CD4-positive, alpha-beta memory T cell (primary cell): Measurements from ENCODE around the gene TEX30. TPM values are rescaled to one million over a fixed set of nuclear protein-coding genes. Genes with fewer than 3 reads are reported as not detected.
"Not testable (repeated sequence)": the region's sequence is repeated elsewhere in the genome, so short reads cannot be mapped to it uniquely, and the experiment has no call there.

Experiments used
- CTCF ChIA-PET: fragments of 350-600 bp; sonication (Branson Sonifier 250); formaldehyde crosslinking; loops from one replicate; lab custom pipeline; 2021; ENCODE audit warnings: inconsistent platforms; ENCODE audit not compliant: partially characterized antibody; lab: Charles Lee
- POLR2A ChIA-PET: fragments of 350-600 bp; sonication (Branson Sonifier 250); formaldehyde crosslinking; loops from one replicate; lab custom pipeline; 2021; ENCODE audit not compliant: partially characterized antibody; lab: Charles Lee
- DNase-seq, 5 donors: peaks; one replicate each; pipeline versions ENCODE4 v3.0.0 to v3.0.0-alpha.2; 2020 to 2022; ENCODE audit warnings: mixed read lengths in 1 of 5
- H3K27ac ChIP-seq: one replicate; pipeline ENCODE4 v1.7.0; 2013; ENCODE audit warnings: low read depth, low read length
- H3K27me3 ChIP-seq: 2 replicates; pipeline ENCODE4 v1.7.0; 2013; ENCODE audit warnings: mild to moderate bottlenecking, low read length, moderate library complexity; ENCODE audit not compliant: insufficient read depth
- H3K36me3 ChIP-seq: 2 replicates; pipeline ENCODE4 v1.7.0; 2013; ENCODE audit warnings: mild to moderate bottlenecking, low read length, moderate library complexity; ENCODE audit not compliant: insufficient read depth
- H3K4me1 ChIP-seq: 2 replicates; pipeline ENCODE4 v1.7.0; 2013; ENCODE audit warnings: mild to moderate bottlenecking, low read length, moderate library complexity; ENCODE audit not compliant: insufficient read depth
- H3K4me3 ChIP-seq, 2 donors: one replicate each; pipeline ENCODE4 v1.7.0; 2013; ENCODE audit warnings: low read length in 2 of 2, mild to moderate bottlenecking in 1 of 2
- H3K9me3 ChIP-seq, 2 donors: one replicate each; pipeline ENCODE4 v1.7.0; 2013; ENCODE audit warnings: low read length in 2 of 2, control low read depth in 1 of 2; ENCODE audit not compliant: control insufficient read depth in 1 of 2
- H3K27ac Mint-ChIP-seq, 7 donors: one replicate each; pipeline ENCODE4 v1.8.0; 2020 to 2021; ENCODE audit warnings: mixed read lengths in 7 of 7, mild to moderate bottlenecking in 6 of 7, inconsistent platforms in 3 of 7, moderate library complexity in 3 of 7
- H3K27me3 Mint-ChIP-seq, 2 donors: one replicate each; pipeline ENCODE4 v1.8.0; 2020 to 2021; ENCODE audit warnings: mixed read lengths in 2 of 2
- H3K36me3 Mint-ChIP-seq, 2 donors: one replicate each; pipeline ENCODE4 v1.8.0; 2020 to 2021; ENCODE audit warnings: mixed read lengths in 2 of 2, inconsistent platforms in 1 of 2, mild to moderate bottlenecking in 1 of 2
- H3K4me1 Mint-ChIP-seq, 4 donors: one replicate each; pipeline ENCODE4 v1.8.0; 2020 to 2021; ENCODE audit warnings: mixed read lengths in 4 of 4, mild to moderate bottlenecking in 1 of 4
- H3K4me3 Mint-ChIP-seq, 8 donors: one replicate each; pipeline ENCODE4 v1.8.0; 2020 to 2021; ENCODE audit warnings: mixed read lengths in 8 of 8, mild to moderate bottlenecking in 7 of 8, moderate library complexity in 6 of 8, inconsistent platforms in 3 of 8
- H3K9me3 Mint-ChIP-seq, 8 donors: one replicate each; pipeline ENCODE4 v1.8.0; 2020 to 2021; ENCODE audit warnings: mixed read lengths in 8 of 8, mild to moderate bottlenecking in 5 of 8, inconsistent platforms in 3 of 8, moderate library complexity in 1 of 8
- intact Hi-C: fragments of 100-400 bp; cut with micrococcal nuclease; formaldehyde crosslinking; loops from one replicate; pipeline ENCODE4 v1.15.1; 2023
- polyA plus RNA-seq, 2 donors: library from polyadenylated mRNA; unstranded; fragments of 300-500 nt; fragmentation: Illumina TruSeq; gene quantifications; one replicate each; pipeline ENCODE4 v1.2.3, GENCODE V29; 2021
- total RNA-seq, 2 experiments: library from RNA; stranded (reverse); gene quantifications; one replicate each; pipeline ENCODE4 v1.2.3, GENCODE V29; 2021

The TEX30 gene
- total and polyA plus RNA-seq, 4 experiments from 2014 or later = 9.2 to 20.8 (median 14.7) TPM

DNA sequence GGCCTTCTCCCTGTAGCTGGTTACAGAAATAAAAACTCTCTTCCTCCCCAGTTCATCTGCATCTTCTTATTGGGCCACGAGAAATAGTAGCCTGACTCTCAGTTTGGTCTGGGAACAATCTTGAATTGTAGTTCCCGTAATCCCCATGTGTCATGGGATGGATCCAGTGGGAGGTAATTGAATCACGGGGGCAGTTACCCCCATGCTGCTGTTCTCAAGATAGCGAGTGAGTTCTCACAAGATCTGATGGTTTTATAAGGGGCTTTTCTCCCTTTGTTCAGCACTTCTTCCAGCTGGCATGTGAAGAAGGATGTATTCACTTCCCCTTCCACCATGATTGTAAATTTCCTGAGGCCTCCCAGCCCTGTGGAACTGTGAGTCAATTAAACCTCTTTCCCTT is 7.1 kb upstream of the TEX30 start:
- H3K27ac ChIP-seq, H3K27me3 ChIP-seq, H3K36me3 Mint-ChIP-seq, H3K27me3 Mint-ChIP-seq, CTCF ChIA-PET, H3K4me3 ChIP-seq, intact Hi-C loops, DNase-seq, POLR2A ChIA-PET, H3K9me3 Mint-ChIP-seq, H3K36me3 ChIP-seq, H3K9me3 ChIP-seq: not testable (repeated sequence)
- H3K4me3 Mint-ChIP-seq = peak overlapping the region in 2 of 8 donors; percentile 34 to 63
- peaks cover 23% of the 10 kb centered on the region for H3K4me1 ChIP-seq
- H3K27ac Mint-ChIP-seq = peak overlapping the region in 5 of 7 donors; percentile 18 to 82 (median 60)
- H3K4me1 Mint-ChIP-seq = peaks cover 15 to 46% (median 29%) of the 10 kb centered on the region in 4 donors

DNA sequence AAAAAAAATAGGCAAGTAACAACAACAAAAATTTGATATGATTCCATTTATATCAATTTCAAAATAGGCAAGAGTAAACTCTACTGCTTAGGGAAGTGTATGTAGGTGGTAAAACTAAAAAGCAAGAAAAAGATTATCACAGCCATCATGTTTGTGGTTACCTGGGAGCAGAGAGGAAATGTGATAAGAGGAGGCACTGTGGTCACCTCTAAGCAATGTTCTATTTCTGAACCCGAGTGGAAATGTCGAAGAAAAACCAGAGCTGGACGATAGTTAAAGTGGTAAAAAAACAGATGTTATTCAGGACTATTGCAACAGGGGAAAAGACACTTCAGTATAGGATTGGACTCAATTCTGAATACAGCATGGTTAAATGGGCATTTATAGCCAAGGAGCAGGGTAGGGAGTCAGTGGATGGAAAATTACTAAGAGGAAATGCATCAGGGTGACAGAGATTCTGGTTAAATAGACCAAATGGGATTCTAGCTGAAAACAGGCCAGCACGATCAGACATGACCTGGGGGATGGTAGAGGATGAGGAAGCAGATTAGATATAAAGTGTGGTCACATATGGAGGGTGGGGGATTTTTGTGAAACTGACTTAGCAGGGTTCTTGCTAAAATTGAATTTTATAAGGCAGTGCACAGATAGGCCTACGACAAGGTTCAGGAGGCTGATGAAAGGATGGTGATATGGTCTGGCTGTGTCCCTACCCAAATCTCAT is 6.0 kb upstream of the TEX30 start:
- intact Hi-C loops = loop anchor here (2.0 kb wide), 1 partner anchor 19 kb away; the partner anchor contains the start of genes BIVM and POGLUT2
- no peaks in the 10 kb centered on the region for H3K9me3 ChIP-seq
- ChIA-PET POLR2A (interaction anchor here (0.8 to 2.4 kb wide), 4 partner anchors 11 to 183 kb away, joined by 3 to 12 read pairs (median 4); partner anchors contain the start of genes BIVM, ERCC5, POGLUT2 and TPP2), CTCF (interaction anchor here (0.8 kb wide), 1 partner anchor 20 kb away, joined by 3 read pairs; no protein-coding TSS in a partner anchor)
- H3K4me1 ChIP-seq = peaks cover 23% of the 10 kb centered on the region
- H3K27ac ChIP-seq = peak overlapping the region; percentile 61
- Mint-ChIP-seq H3K4me1 (peaks cover 15 to 51% (median 32%) of the 10 kb centered on the region in 4 donors), H3K27me3 (no peaks in the 10 kb centered on the region), H3K36me3 (no peaks in the 10 kb centered on the region), H3K27ac (peak overlapping the region; percentile 67 to 96 (median 88)), H3K4me3 (peak overlapping the region; percentile 3 to 77 (median 64)), H3K9me3 (peaks cover 0 to 2% (median 0%) of the 10 kb centered on the region in 8 donors)
- peak; percentile 48 to 78 (median 54) for DNase-seq
- H3K27me3 ChIP-seq = no peaks in the 10 kb centered on the region
- peak overlapping the region in 1 of 2 donors; percentile 20 for H3K4me3 ChIP-seq
- H3K36me3 ChIP-seq = no peaks in the 10 kb centered on the region

DNA sequence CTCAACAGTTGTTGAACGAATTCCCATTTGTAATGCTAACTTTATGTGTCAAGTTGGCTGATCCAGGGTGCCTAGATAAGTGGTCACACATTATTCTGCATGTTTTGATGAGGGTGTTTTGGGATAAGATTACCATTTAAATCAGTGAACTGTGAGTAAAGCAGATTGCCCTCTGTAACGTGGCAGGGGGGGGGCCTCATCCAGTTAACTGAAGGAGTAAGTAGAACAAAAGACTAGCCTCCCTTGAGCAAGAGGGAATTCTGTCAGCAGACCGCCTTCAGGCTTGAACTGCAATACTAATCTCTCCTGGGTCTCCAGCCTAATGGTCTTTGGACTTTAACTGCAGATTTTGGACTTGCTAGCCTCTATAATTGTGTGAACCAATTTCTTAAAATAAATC is 4.2 kb upstream of the TEX30 start:
- DNase-seq = no peak
- Histone ChIP-seq H3K9me3 (no peaks in the 10 kb centered on the region), H3K27ac (no peak overlapping the region), H3K4me1 (peaks cover 30% of the 10 kb centered on the region), H3K4me3 (no peak overlapping the region), H3K27me3 (no peaks in the 10 kb centered on the region), H3K36me3 (no peaks in the 10 kb centered on the region)
- Mint-ChIP-seq H3K27ac (peak overlapping the region in 1 of 7 donors; percentile 47), H3K36me3 (peaks cover 0 to 5% of the 10 kb centered on the region in 2 donors), H3K27me3 (no peaks in the 10 kb centered on the region), H3K9me3 (peaks cover 0 to 2% (median 0%) of the 10 kb centered on the region in 8 donors), H3K4me3 (no peak overlapping the region), H3K4me1 (peaks cover 17 to 62% (median 41%) of the 10 kb centered on the region in 4 donors)
- ChIA-PET CTCF (no interaction called here), POLR2A (interaction anchor here (2.4 kb wide), 1 partner anchor 68 kb away, joined by 12 read pairs; the partner anchor contains the start of gene ERCC5)
- intact Hi-C loops = loop anchor here (2.0 kb wide), 1 partner anchor 21 kb away; the partner anchor contains the start of genes BIVM and POGLUT2

DNA sequence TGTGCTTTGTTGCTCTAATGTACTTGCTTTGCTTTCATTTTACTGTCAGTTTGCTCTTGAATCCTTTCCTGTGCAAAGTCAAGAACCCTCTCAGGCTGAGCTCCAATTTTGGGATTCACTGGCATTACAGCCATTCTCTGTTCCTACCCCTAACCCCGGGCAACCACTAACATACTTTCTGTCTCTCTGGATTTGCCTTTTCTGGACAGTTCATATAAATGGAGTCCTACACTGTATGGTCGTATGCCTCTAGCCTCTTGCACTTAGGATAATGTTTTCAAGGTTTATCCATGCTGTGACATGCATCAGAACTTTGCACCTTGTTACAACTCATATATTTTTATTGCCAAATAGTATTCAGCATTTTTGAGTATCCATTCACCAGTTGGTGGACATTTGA is 2.7 kb upstream of the TEX30 start:
- ChIA-PET POLR2A (interaction anchor here (1.3 kb wide), 1 partner anchor 180 kb away, joined by 4 read pairs; the partner anchor contains the start of gene TPP2), CTCF (interaction anchor here (1.2 kb wide), 1 partner anchor 24 kb away, joined by 5 read pairs; no protein-coding TSS in a partner anchor)
- H3K36me3 ChIP-seq = no peaks in the 10 kb centered on the region
- peaks cover 34% of the 10 kb centered on the region for H3K4me1 ChIP-seq
- H3K4me3 ChIP-seq = no peak overlapping the region
- H3K27me3 ChIP-seq = no peaks in the 10 kb centered on the region
- H3K27me3 Mint-ChIP-seq = no peaks in the 10 kb centered on the region
- H3K27ac ChIP-seq = no peak overlapping the region
- H3K4me1 Mint-ChIP-seq = peaks cover 24 to 71% (median 52%) of the 10 kb centered on the region in 4 donors
- H3K9me3 ChIP-seq = no peaks in the 10 kb centered on the region
- no peak for DNase-seq
- H3K9me3 Mint-ChIP-seq = peaks cover 0 to 2% (median 0%) of the 10 kb centered on the region in 8 donors
- intact Hi-C loops = no loop called here
- no peak overlapping the region for H3K4me3 Mint-ChIP-seq
- peak overlapping the region in 1 of 7 donors; percentile 47 for H3K27ac Mint-ChIP-seq
- H3K36me3 Mint-ChIP-seq = peaks cover 0 to 5% of the 10 kb centered on the region in 2 donors

DNA sequence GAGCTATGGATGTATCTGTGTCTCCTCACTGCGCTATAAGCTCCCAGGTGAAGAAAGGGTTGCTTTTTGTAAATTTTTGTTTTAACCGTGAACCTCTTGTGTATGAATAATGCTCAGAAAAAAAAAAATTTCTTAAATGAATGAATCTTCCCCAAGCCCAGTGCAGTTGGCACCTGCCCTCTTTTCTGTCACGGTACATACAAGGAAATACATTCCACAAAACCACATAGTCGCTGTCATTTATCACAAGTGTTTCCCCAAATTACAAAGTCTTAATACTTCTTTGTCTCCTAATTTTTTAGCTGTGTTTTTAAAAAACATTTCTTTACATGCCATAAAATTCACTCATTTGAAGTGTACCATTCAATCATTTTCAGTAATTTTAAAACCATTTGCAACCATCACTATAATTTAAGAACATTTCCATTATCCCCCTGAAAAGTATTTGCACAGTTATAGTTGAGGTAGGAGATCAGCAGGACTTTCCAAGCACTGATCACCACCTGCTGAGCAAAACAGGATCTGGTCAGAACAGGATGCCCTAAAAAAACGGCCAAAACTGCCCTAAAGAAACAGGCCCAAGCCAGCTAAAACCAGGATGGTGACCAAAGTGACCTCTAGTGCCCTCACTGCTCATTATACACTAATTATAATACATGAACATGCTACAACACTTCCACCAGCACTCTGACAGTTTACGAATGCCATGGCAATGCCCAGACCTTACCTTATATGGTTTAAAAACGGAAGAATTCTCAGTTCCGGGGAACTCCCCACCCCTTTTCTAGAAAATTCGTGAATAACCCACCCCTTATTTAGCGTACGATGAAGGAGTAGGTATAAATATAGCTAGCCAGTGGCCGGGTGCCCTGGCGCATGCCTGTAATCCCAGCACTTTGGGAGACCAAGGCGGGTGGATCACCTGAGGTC is 1.3 kb upstream of the TEX30 start:
- Histone ChIP-seq H3K9me3 (no peaks in the 10 kb centered on the region), H3K36me3 (no peaks in the 10 kb centered on the region), H3K27ac (no peak overlapping the region), H3K27me3 (no peaks in the 10 kb centered on the region), H3K4me1 (peaks cover 33% of the 10 kb centered on the region), H3K4me3 (no peak overlapping the region)
- no peaks in the 10 kb centered on the region for H3K9me3 Mint-ChIP-seq
- POLR2A ChIA-PET = interaction anchor here (1.3 to 3.1 kb wide), 4 partner anchors 11 to 178 kb away, joined by 4 to 60 read pairs (median 22); partner anchors contain the start of genes ERCC5 and TPP2
- H3K27ac Mint-ChIP-seq = peak overlapping the region in 6 of 7 donors; percentile 60 to 97 (median 92)
- CTCF ChIA-PET = interaction anchor here (1.1 to 1.7 kb wide), 3 partner anchors 71 to 183 kb away, joined by 3 to 8 read pairs (median 4); partner anchors contain the start of genes ERCC5 and TPP2
- no peak for DNase-seq
- peaks cover 23 to 67% (median 51%) of the 10 kb centered on the region in 4 donors for H3K4me1 Mint-ChIP-seq
- H3K36me3 Mint-ChIP-seq = peaks cover 0 to 5% of the 10 kb centered on the region in 2 donors
- no peaks in the 10 kb centered on the region for H3K27me3 Mint-ChIP-seq
- H3K4me3 Mint-ChIP-seq = peak overlapping the region; percentile 90 to 94 (median 92)
- intact Hi-C loops = no loop called here

DNA sequence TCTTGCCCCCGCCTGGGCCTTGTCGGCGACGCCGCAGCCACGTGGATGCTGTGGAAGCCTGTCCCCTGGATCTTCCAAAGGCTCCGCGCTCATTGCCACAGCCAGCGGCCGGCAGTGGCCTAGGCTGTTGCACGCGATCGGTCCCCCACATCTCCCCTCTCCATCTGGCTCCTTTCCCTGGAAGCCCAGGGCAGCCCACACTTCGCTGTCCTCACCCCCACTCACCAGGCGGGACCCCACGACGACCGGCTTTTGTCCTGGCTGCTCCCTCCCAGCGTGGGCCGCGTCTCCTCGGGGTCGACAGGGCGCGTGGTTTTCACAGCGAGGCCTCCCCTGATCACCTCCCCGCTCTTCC is 605 bp upstream of the TEX30 start:
- Mint-ChIP-seq H3K9me3 (no peaks in the 10 kb centered on the region), H3K4me3 (peak overlapping the region; percentile 90 to 94 (median 92)), H3K27ac (peak overlapping the region; percentile 88 to 97 (median 96)), H3K4me1 (peaks cover 19 to 63% (median 47%) of the 10 kb centered on the region in 4 donors), H3K27me3 (no peaks in the 10 kb centered on the region), H3K36me3 (peaks cover 0 to 5% of the 10 kb centered on the region in 2 donors)
- Histone ChIP-seq H3K4me3 (peak overlapping the region; percentile 12 to 81), H3K27me3 (no peaks in the 10 kb centered on the region), H3K36me3 (no peaks in the 10 kb centered on the region), H3K9me3 (no peaks in the 10 kb centered on the region), H3K27ac (peak overlapping the region; percentile 84), H3K4me1 (peaks cover 29% of the 10 kb centered on the region)
- ChIA-PET CTCF (interaction anchor here (0.8 to 3.1 kb wide), 6 partner anchors 26 to 194 kb away, joined by 3 to 14 read pairs (median 4); partner anchors contain the start of genes ERCC5 and TPP2), POLR2A (interaction anchor here (0.7 to 3.1 kb wide), 14 partner anchors 10 to 380 kb away, joined by 3 to 60 read pairs (median 4); partner anchors contain the start of genes ERCC5 and TPP2)
- no peak for DNase-seq
- intact Hi-C loops = no loop called here
